ENCODE data around the gene VASH1.
A peak's percentile ranks its signal among the peaks of the same experiment; 100 is the strongest.

The VASH1 gene

DNA sequence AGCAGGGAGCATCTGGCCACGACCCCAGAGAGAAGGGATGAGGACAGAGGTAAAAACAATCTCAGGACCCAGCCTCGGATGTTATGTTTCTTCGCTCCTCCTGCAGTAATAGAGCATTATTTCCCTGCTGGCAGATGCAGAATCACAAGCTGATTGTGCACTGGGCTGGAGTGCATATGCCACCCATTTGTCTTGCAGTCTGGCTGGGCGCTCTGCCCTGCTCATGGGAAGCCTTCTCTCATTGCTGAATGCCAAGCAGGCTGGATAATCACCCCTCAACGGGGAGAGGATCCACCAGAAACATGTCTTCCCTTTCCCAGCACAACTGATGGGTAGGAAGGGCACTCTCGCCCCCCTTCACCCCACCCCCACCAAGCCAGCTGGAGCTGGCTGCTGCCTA is 8.5 kb upstream of the VASH1 start:
- Mint-ChIP-seq H3K9me3 (peaks cover 9% of the 10 kb centered on the region), H3K36me3 (ENCODE audit: low read depth) (peaks cover 4% of the 10 kb centered on the region), H3K4me1 (peaks cover 15% of the 10 kb centered on the region), H3K27ac (no peak overlapping the region), H3K27me3 (ENCODE audit: low read depth) (no peaks in the 10 kb centered on the region), H3K4me3 (no peak overlapping the region)
- TF ChIP-seq, protein P1, sequence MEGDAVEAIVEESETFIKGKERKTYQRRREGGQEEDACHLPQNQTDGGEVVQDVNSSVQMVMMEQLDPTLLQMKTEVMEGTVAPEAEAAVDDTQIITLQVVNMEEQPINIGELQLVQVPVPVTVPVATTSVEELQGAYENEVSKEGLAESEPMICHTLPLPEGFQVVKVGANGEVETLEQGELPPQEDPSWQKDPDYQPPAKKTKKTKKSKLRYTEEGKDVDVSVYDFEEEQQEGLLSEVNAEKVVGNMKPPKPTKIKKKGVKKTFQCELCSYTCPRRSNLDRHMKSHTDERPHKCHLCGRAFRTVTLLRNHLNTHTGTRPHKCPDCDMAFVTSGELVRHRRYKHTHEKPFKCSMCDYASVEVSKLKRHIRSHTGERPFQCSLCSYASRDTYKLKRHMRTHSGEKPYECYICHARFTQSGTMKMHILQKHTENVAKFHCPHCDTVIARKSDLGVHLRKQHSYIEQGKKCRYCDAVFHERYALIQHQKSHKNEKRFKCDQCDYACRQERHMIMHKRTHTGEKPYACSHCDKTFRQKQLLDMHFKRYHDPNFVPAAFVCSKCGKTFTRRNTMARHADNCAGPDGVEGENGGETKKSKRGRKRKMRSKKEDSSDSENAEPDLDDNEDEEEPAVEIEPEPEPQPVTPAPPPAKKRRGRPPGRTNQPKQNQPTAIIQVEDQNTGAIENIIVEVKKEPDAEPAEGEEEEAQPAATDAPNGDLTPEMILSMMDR (IDR thresholded peaks at IDR 0.05; ENCODE audit: unreplicated experiment in 3 of 3): no peak

DNA sequence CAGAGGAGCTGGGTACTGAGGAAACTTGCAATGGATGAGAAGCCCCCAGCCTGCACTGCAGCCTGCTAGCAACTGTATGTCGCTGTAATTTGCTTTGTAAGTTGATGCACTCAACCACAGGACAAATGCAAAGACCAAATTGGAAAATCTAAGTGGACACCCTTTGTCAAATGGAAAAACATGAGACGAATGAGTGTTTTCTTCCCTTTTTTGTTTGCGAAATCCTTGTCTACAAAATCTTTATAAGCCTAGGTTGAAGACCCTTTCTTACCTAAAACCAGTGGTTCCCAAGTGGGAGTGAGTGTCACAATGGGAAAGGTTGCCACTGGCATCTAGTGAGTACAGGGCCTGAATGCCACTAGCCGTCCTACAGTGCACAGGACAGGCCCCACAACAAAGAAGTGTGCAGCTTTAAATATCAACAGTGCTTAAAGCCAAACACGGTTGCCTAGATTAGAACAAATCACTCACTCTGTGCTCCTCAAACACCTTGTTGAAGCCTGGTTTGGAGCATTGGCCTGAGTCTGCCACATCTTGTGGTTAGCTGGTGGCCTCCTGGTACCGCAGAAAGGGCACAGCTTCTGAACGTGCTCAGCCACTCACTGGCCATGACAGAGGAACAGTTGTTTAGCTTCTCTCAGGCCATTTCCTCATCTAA is 7.6 kb upstream of the VASH1 start:
- H3K9me3 Mint-ChIP-seq: peaks cover 7% of the 10 kb centered on the region
- peaks cover 15% of the 10 kb centered on the region for H3K4me1 Mint-ChIP-seq
- H3K27me3 Mint-ChIP-seq (ENCODE audit: low read depth): no peaks in the 10 kb centered on the region
- no peak overlapping the region for H3K27ac Mint-ChIP-seq
- no peak overlapping the region for H3K4me3 Mint-ChIP-seq
- H3K36me3 Mint-ChIP-seq (ENCODE audit: low read depth): peaks cover 4% of the 10 kb centered on the region
- TF ChIP-seq, protein P1 (IDR thresholded peaks at IDR 0.05; ENCODE audit: unreplicated experiment in 3 of 3): no peak

DNA sequence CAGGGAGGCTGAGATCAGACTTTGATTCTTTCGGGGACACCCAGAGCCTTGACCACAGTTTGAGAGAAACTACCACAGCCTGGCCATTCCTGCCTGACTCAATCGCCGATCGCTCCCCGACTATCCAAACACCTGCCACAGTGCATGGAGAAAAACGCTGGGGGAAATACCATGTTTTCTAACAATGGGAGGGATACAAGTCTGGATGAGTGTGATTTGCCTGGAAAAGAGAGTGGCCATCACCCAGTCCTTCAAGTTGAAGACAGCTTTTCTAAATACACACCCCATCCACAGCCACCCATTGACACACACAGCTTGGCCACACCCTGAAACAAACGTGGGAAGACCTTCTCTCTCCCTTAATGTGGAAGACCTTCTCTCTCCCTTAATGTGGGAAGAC is 6.7 kb upstream of the VASH1 start:
- no peak overlapping the region for H3K4me3 Mint-ChIP-seq
- peaks cover 4% of the 10 kb centered on the region for H3K9me3 Mint-ChIP-seq
- H3K27me3 Mint-ChIP-seq (ENCODE audit: low read depth): no peaks in the 10 kb centered on the region
- H3K27ac Mint-ChIP-seq: no peak overlapping the region
- TF ChIP-seq, protein P1 (IDR thresholded peaks at IDR 0.05; ENCODE audit: unreplicated experiment in 3 of 3): no peak
- H3K36me3 Mint-ChIP-seq (ENCODE audit: low read depth): peaks cover 4% of the 10 kb centered on the region
- H3K4me1 Mint-ChIP-seq: peaks cover 15% of the 10 kb centered on the region

DNA sequence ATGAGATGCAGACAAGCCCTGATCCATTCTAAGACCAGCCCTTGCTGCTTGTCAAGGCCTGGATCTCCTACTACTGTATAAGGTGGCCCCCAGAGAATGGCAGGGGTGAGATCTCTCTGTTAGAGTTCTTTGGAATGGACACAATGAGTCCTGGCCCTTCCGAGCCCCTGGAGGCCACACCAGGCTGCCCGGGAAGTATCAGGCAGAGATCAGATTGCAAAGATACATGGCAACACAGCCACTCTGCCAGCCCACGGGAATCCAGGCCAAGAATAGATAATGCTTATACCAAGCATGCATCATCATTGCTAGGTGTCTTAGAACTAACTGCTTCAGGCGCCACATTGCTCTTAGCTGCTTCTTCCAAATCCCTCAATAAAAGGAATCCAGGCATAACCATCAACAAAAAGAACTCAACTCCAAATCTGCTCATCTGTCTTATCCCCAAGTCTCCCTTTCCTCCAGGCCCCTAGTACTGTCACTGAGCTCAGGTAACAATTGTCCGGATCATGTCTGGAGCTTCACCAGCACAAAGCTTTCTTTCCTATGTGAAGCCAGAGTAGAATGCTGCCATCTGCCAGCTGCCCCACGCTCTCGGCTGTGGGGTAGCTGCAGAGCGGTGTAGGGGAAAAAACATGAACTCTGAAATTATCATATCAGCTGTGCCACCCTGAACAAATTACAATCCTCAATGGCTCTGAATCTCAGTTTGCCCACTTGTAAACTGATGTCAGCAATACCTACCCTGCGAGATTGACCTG is 5.5 kb upstream of the VASH1 start:
- Mint-ChIP-seq H3K36me3 (ENCODE audit: low read depth) (peaks cover 4% of the 10 kb centered on the region), H3K4me3 (peak overlapping the region in 1 of 3 experiments; percentile 0), H3K9me3 (peaks cover 4% of the 10 kb centered on the region), H3K4me1 (peaks cover 26% of the 10 kb centered on the region), H3K27me3 (ENCODE audit: low read depth) (no peaks in the 10 kb centered on the region), H3K27ac (peak overlapping the region in 1 of 3 experiments; percentile 8)
- TF ChIP-seq, protein P1 (IDR thresholded peaks at IDR 0.05; ENCODE audit: unreplicated experiment in 3 of 3): no peak

DNA sequence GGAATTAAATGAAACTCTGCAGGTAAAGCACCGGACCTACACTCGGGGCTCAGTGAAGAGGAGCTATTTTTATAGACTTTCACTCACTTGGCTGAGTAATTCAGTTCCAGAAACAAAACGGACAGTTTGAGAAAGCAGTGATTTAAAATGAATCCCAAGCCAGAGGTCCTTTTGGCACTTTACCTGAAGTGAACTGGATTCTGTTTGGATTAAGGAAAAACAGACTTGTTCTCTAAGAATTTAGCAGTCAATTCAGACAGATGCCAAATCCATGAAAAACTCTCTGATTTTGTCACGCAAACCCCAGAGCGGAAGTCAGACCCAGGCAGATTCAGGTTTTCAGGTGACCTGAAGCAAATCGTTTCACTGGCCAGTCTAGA is 4.9 kb upstream of the VASH1 start:
- H3K27me3 Mint-ChIP-seq (ENCODE audit: low read depth): no peaks in the 10 kb centered on the region
- H3K4me1 Mint-ChIP-seq: peaks cover 30% of the 10 kb centered on the region
- peaks cover 4% of the 10 kb centered on the region for H3K36me3 Mint-ChIP-seq (ENCODE audit: low read depth)
- no peak overlapping the region for H3K27ac Mint-ChIP-seq
- peaks cover 4% of the 10 kb centered on the region for H3K9me3 Mint-ChIP-seq
- TF ChIP-seq, protein P1 (IDR thresholded peaks at IDR 0.05; ENCODE audit: unreplicated experiment in 3 of 3): no peak
- peak overlapping the region in 1 of 3 experiments; percentile 40 for H3K4me3 Mint-ChIP-seq
